Measurements from ENCODE around the gene C9orf72.

GRCh38 chr9:27600256-27600655 lies 27.0 kb upstream of the C9orf72 start:
- no peak for TF ChIP-seq CTCF (IDR thresholded peaks at IDR 0.05)
- TF ChIP-seq POLR2A (IDR thresholded peaks at IDR 0.05), result no peak
